Gastroesophageal sphincter (tissue), 2 donors: ENCODE data around the gene EBF4.

Experiments used
- EP300 ChIP-seq: sonication (generic); formaldehyde crosslinking; IDR thresholded peaks from one replicate; pipeline ENCODE4 v1.6.1; 2017; ENCODE audit warnings: antibody characterized with exemption, mild to moderate bottlenecking
- POLR2AphosphoS5 ChIP-seq: sonication (generic); formaldehyde crosslinking; IDR thresholded peaks from one replicate; pipeline ENCODE4 v1.6.1; 2017; ENCODE audit warnings: antibody characterized with exemption

- TF ChIP-seq POLR2AphosphoS5 (no peak), EP300 (no peak)
These were observed 5.7 kb downstream of the EBF4 start for GRCh38 chr20:2698186-2698817.
